ENCODE results near the gene SHC2. TPM values are rescaled to one million over a fixed set of nuclear protein-coding genes. Genes with fewer than 3 reads are reported as not detected.

The SHC2 gene
- total and polyA plus RNA-seq, 9 donors = 0.62 to 40.7 (median 15.4) TPM

GRCh38 chr19:468587-469256 lies 7.9 kb upstream of the SHC2 start:
- no peaks in the 10 kb centered on the region for H3K27me3 ChIP-seq
- no peak for DNase-seq
- TF ChIP-seq POLR2A (IDR thresholded peaks at IDR 0.05) = no peak
- no peak for TF ChIP-seq CTCF (IDR thresholded peaks at IDR 0.05)
- TF ChIP-seq EP300 (IDR thresholded peaks at IDR 0.05) = no peak
- no peaks in the 10 kb centered on the region for H3K36me3 ChIP-seq
- no peaks in the 10 kb centered on the region for H3K9me3 ChIP-seq
- no peak overlapping the region for H3K4me3 ChIP-seq
- intact Hi-C loops (cut with DNase I) = no loop called here
- H3K27ac ChIP-seq = no peak overlapping the region
- H3K4me1 ChIP-seq (ENCODE audit: insufficient read depth) = no peaks in the 10 kb centered on the region
- WGBS, 3 donors = 37 to 66% (median 38%) methylated on average over 18 to 27 of the region's 27 CpGs

- TF ChIP-seq POLR2A (IDR thresholded peaks at IDR 0.05) (no peak), EP300 (IDR thresholded peaks at IDR 0.05) (no peak), CTCF (IDR thresholded peaks at IDR 0.05) (no peak)
- intact Hi-C loops (cut with DNase I) = no loop called here
- Histone ChIP-seq H3K9me3 (no peaks in the 10 kb centered on the region), H3K27me3 (no peaks in the 10 kb centered on the region), H3K36me3 (no peaks in the 10 kb centered on the region), H3K4me1 (ENCODE audit: insufficient read depth) (no peaks in the 10 kb centered on the region), H3K4me3 (no peak overlapping the region), H3K27ac (no peak overlapping the region)
- DNase-seq = no peak
- WGBS, 3 donors = 59 to 70% (median 65%) methylated on average over 11 of the region's 11 CpGs
Measured at GRCh38 chr19:467554-467953, 6.7 kb upstream of the SHC2 start.

- Histone ChIP-seq H3K27me3 (no peaks in the 10 kb centered on the region), H3K4me3 (no peak overlapping the region), H3K4me1 (ENCODE audit: insufficient read depth) (no peaks in the 10 kb centered on the region), H3K27ac (no peak overlapping the region), H3K36me3 (no peaks in the 10 kb centered on the region), H3K9me3 (no peaks in the 10 kb centered on the region)
- no peak for TF ChIP-seq CTCF (IDR thresholded peaks at IDR 0.05)
- no peak for TF ChIP-seq POLR2A (IDR thresholded peaks at IDR 0.05)
- TF ChIP-seq EP300 (IDR thresholded peaks at IDR 0.05) = no peak
- no peak for DNase-seq
- intact Hi-C loops (cut with DNase I) = no loop called here
- WGBS, 3 donors = 93 to 97% (median 94%) methylated on average over 3 of the region's 3 CpGs
Measured at GRCh38 chr19:465056-465816, 4.4 kb upstream of the SHC2 start.

- Histone ChIP-seq H3K27me3 (no peaks in the 10 kb centered on the region), H3K36me3 (no peaks in the 10 kb centered on the region), H3K27ac (no peak overlapping the region), H3K4me3 (no peak overlapping the region), H3K9me3 (no peaks in the 10 kb centered on the region), H3K4me1 (ENCODE audit: insufficient read depth) (no peaks in the 10 kb centered on the region)
- WGBS, 3 donors = 91 to 94% (median 92%) methylated on average over 9 of the region's 9 CpGs
- DNase-seq = no peak
- intact Hi-C loops (cut with DNase I) = no loop called here
- TF ChIP-seq CTCF (IDR thresholded peaks at IDR 0.05) (no peak), POLR2A (IDR thresholded peaks at IDR 0.05) (no peak), EP300 (IDR thresholded peaks at IDR 0.05) (no peak)
Measured at GRCh38 chr19:464208-464545, 3.3 kb upstream of the SHC2 start.
